ENCODE measurements around the gene ATP8A2. TPM values are rescaled to one million over a fixed set of nuclear protein-coding genes. Genes with fewer than 3 reads are reported as not detected.

Gene ATP8A2
- total RNA-seq, 2 donors from 2014 or later: 0.41 to 1.6 TPM

- H3K4me1 ChIP-seq (ENCODE audit: control insufficient read depth in 1 of 2, low read depth in 2 of 2): no peaks in the 10 kb centered on the region
- H3K27me3 ChIP-seq (replicated peaks; ENCODE audit: insufficient read depth): no peaks in the 10 kb centered on the region
- ATAC-seq (ENCODE audit: insufficient number of reproducible peaks, low FRiP score, low read depth) (no peak), DNase-seq (ENCODE audit: low spot score) (no peak)
- H3K36me3 ChIP-seq: no peaks in the 10 kb centered on the region
- TF ChIP-seq, protein P1, sequence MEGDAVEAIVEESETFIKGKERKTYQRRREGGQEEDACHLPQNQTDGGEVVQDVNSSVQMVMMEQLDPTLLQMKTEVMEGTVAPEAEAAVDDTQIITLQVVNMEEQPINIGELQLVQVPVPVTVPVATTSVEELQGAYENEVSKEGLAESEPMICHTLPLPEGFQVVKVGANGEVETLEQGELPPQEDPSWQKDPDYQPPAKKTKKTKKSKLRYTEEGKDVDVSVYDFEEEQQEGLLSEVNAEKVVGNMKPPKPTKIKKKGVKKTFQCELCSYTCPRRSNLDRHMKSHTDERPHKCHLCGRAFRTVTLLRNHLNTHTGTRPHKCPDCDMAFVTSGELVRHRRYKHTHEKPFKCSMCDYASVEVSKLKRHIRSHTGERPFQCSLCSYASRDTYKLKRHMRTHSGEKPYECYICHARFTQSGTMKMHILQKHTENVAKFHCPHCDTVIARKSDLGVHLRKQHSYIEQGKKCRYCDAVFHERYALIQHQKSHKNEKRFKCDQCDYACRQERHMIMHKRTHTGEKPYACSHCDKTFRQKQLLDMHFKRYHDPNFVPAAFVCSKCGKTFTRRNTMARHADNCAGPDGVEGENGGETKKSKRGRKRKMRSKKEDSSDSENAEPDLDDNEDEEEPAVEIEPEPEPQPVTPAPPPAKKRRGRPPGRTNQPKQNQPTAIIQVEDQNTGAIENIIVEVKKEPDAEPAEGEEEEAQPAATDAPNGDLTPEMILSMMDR (IDR thresholded peaks at IDR 0.05): no peak
- H3K4me3 ChIP-seq: no peak overlapping the region
- no peak overlapping the region for H3K27ac ChIP-seq
- H3K9me3 ChIP-seq: no peaks in the 10 kb centered on the region
These were observed 498.2 kb downstream of the ATP8A2 start for GRCh38 chr13:25869941-25870340.

- H3K27ac ChIP-seq: no peak overlapping the region
- no peaks in the 10 kb centered on the region for H3K9me3 ChIP-seq
- DNase-seq (ENCODE audit: low spot score) (no peak), ATAC-seq (ENCODE audit: insufficient number of reproducible peaks, low FRiP score, low read depth) (no peak)
- no peaks in the 10 kb centered on the region for H3K4me1 ChIP-seq (ENCODE audit: control insufficient read depth in 1 of 2, low read depth in 2 of 2)
- H3K27me3 ChIP-seq (replicated peaks; ENCODE audit: insufficient read depth): no peaks in the 10 kb centered on the region
- TF ChIP-seq, protein P1 (IDR thresholded peaks at IDR 0.05): no peak
- H3K36me3 ChIP-seq: no peaks in the 10 kb centered on the region
- H3K4me3 ChIP-seq: no peak overlapping the region
These were observed 499.8 kb downstream of the ATP8A2 start for GRCh38 chr13:25871389-25872125.

DNA sequence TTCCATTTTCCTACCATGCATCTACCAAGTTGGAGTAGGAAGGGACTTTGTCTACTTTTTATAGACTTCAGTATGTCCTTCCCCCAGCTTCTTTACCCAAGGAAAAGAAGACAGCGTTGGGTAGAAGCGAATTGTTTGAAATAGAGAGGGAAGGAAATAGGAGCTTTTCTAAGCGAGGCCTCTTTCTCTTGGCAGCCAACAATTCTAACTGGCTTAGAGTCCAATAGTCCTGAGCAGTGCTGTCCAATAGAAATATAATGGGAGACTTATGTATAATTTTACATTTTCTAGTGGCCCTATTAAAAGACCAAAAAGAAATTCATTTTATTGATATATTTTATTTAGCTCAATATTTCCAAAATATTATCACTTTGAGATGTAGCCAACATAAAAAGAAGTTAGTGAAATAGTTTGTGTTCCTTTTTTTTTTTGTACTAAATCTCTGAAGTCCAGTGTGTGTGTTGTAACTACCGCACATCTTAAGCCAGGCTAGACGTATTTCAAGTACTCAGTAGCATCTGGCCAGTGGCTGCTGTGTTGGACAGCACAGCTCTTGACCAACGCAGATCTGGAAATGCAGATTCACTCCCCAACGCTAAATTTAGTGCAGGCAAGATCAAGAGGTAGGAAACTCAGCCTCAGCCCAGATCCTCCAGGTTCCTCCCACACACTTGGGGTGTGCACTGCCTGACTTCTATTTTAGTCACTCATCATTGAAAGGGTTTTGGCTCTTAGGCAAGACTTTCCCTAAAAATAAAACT is 500.9 kb downstream of the ATP8A2 start:
- no peak for ATAC-seq (ENCODE audit: insufficient number of reproducible peaks, low FRiP score, low read depth)
- TF ChIP-seq, protein P1 (IDR thresholded peaks at IDR 0.05): no peak

GRCh38 chr13:25873242-25873612 is 501.5 kb downstream of the ATP8A2 start:
- Histone ChIP-seq H3K9me3 (no peaks in the 10 kb centered on the region), H3K4me1 (ENCODE audit: control insufficient read depth in 1 of 2, low read depth in 2 of 2) (no peaks in the 10 kb centered on the region), H3K27ac (no peak overlapping the region), H3K27me3 (replicated peaks; ENCODE audit: insufficient read depth) (no peaks in the 10 kb centered on the region), H3K4me3 (no peak overlapping the region), H3K36me3 (no peaks in the 10 kb centered on the region)
- TF ChIP-seq, protein P1 (IDR thresholded peaks at IDR 0.05): no peak
- no peak for DNase-seq (ENCODE audit: low spot score)
- ATAC-seq (ENCODE audit: insufficient number of reproducible peaks, low FRiP score, low read depth): no peak

More for the DNA sequence above, 500.9 kb downstream of the ATP8A2 start:
- Histone ChIP-seq H3K4me3 (no peak overlapping the region), H3K36me3 (no peaks in the 10 kb centered on the region), H3K4me1 (ENCODE audit: control insufficient read depth in 1 of 2, low read depth in 2 of 2) (no peaks in the 10 kb centered on the region), H3K9me3 (no peaks in the 10 kb centered on the region), H3K27me3 (replicated peaks; ENCODE audit: insufficient read depth) (no peaks in the 10 kb centered on the region), H3K27ac (no peak overlapping the region)
- no peak for DNase-seq (ENCODE audit: low spot score)

DNA sequence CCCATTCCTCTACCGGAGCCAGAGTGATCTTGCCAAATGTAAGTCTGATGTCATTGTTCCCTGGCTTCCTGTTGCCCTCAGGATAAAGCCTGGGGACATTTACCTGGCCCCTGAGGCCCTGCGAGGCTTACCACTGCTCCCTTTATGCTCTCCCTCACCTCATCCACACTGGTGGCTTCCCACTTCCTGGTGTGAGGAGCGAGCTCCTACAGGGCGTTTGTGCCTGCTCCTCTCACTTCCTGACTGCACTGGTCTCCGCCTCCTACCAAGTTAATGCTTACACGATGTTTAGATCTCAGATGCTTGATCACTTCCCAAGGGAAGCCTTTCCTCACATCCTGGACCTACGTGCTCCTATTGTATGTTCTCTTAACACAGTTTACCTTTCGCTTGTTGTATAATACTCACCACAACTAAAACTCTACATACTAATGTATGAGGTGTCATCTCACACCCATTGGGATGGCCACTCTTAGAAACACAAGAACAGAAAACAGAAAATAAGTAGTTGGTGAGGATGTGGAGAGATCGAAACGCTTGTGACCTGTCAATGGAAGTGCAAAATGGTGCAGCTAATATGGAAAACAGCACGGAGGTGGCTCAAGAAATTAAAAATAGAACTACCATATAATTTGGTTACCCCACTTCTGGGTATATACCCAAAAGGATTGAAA is 502.4 kb downstream of the ATP8A2 start:
- no peak overlapping the region for H3K4me3 ChIP-seq
- no peak for ATAC-seq (ENCODE audit: insufficient number of reproducible peaks, low FRiP score, low read depth)
- TF ChIP-seq, protein P1 (IDR thresholded peaks at IDR 0.05): no peak

More for the DNA sequence above, 502.4 kb downstream of the ATP8A2 start:
- no peak for DNase-seq (ENCODE audit: low spot score)
- Histone ChIP-seq H3K4me1 (ENCODE audit: control insufficient read depth in 1 of 2, low read depth in 2 of 2) (no peaks in the 10 kb centered on the region), H3K9me3 (no peaks in the 10 kb centered on the region), H3K36me3 (no peaks in the 10 kb centered on the region), H3K27me3 (replicated peaks; ENCODE audit: insufficient read depth) (no peaks in the 10 kb centered on the region), H3K27ac (no peak overlapping the region)
